ENCODE results near the gene ELOA. TPM values are rescaled to one million over a fixed set of nuclear protein-coding genes. Genes with fewer than 3 reads are reported as not detected.

The ELOA gene
- total RNA-seq, 3 donors from 2014 or later, result 32.9 to 35.5 (median 35.1) TPM

DNA sequence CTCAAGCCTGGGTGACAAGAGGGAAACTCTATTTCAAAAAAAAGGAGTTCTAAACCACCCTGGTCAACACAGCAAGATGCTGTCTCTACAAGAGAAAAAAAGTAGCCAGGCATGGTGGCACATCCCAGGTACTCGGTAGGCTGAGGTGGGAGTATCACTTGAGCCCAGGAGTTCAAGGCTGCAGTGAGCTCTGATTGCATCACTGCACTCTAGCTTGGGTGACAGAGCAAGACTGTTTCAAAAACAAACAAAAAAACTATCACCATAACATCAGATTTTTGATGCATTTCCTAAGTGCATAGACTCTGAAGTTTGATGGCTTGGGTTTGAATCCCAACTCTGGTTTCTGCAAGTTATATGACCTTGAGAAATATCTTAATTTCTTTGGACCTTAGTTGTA is 9.6 kb downstream of the ELOA start:
- TF ChIP-seq, protein P1, sequence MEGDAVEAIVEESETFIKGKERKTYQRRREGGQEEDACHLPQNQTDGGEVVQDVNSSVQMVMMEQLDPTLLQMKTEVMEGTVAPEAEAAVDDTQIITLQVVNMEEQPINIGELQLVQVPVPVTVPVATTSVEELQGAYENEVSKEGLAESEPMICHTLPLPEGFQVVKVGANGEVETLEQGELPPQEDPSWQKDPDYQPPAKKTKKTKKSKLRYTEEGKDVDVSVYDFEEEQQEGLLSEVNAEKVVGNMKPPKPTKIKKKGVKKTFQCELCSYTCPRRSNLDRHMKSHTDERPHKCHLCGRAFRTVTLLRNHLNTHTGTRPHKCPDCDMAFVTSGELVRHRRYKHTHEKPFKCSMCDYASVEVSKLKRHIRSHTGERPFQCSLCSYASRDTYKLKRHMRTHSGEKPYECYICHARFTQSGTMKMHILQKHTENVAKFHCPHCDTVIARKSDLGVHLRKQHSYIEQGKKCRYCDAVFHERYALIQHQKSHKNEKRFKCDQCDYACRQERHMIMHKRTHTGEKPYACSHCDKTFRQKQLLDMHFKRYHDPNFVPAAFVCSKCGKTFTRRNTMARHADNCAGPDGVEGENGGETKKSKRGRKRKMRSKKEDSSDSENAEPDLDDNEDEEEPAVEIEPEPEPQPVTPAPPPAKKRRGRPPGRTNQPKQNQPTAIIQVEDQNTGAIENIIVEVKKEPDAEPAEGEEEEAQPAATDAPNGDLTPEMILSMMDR (IDR thresholded peaks at IDR 0.05), result no peak
- no peak for ATAC-seq
- intact Hi-C loops (cut with DNase I, micrococcal nuclease), result no loop called here
- H3K9me3 ChIP-seq, result no peaks in the 10 kb centered on the region
- no peak overlapping the region for H3K4me3 ChIP-seq
- no peak for DNase-seq
- H3K4me1 ChIP-seq (ENCODE audit: low read depth), result no peaks in the 10 kb centered on the region
- peaks cover 33% of the 10 kb centered on the region for H3K36me3 ChIP-seq (ENCODE audit: low read depth)

DNA sequence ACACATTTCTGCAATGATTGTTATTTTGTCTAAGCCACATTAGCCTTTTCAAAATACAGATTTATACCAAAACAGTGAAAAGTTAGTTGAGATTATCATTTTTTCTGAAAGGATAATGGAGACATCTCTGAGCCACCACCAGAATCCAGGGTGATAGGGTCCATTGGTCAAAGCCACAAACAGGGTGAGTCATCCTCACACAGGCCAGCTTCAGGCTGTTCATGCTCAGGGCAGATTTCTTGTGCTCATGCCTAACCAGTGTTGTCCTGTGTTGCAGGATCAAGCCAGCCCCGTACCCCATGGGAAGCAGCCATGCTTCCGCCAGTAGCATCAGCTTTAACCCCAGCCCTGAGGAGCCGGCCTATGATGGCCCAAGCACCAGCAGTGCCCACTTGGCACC is 13.4 kb downstream of the ELOA start:
- no peak for DNase-seq
- ATAC-seq, result peak; percentile 38
- TF ChIP-seq, protein P1 (IDR thresholded peaks at IDR 0.05), result no peak
- Histone ChIP-seq H3K4me1 (ENCODE audit: low read depth) (no peaks in the 10 kb centered on the region), H3K9me3 (no peaks in the 10 kb centered on the region), H3K36me3 (ENCODE audit: low read depth) (peaks cover 40% of the 10 kb centered on the region), H3K4me3 (no peak overlapping the region)
- intact Hi-C loops (cut with DNase I, micrococcal nuclease), result no loop called here

DNA sequence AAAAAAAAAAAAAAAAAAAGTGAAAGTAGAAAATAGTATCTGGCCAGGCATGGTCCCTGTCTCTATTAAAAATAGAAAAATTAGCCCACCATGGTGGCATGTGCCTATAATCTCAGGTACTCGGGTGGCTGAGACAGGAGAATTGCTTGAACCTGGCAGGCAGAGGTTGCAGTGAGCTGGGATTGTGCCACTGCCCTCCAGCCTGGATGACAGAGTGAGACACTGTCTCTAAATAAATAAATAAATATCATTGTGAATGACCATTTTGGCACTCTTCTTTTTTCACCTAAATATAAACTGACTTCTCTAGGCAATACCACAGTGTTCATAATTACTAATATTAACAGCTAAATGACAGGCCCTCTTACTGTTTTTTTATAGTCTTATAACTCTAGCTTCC is 14.5 kb downstream of the ELOA start:
- Histone ChIP-seq H3K4me1 (ENCODE audit: low read depth) (no peaks in the 10 kb centered on the region), H3K9me3 (no peaks in the 10 kb centered on the region), H3K36me3 (ENCODE audit: low read depth) (peaks cover 34% of the 10 kb centered on the region), H3K4me3 (no peak overlapping the region)
- ATAC-seq (no peak), DNase-seq (no peak)
- TF ChIP-seq, protein P1 (IDR thresholded peaks at IDR 0.05), result no peak
- intact Hi-C loops (cut with DNase I, micrococcal nuclease), result no loop called here

DNA sequence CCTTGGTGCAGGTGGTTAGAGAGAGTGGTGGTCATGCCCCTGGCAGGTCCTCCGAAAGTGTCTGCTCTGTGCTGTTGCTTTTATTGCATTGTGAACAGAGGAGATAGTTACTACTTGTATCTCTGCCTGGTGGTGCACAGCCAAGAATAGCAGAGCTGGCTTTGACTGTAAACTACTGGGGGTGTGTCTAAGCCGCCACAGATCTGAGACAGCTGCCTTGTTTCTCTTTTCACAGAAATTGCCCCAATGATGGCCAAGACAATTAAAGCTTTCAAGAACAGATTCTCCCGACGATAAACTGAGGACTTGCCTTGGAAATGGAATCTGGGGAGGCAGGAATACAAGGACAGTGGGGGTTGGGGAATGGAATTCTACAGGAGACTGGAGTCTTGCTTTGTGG is 16.0 kb downstream of the ELOA start:
- peak; percentile 36 for ATAC-seq
- intact Hi-C loops (cut with DNase I, micrococcal nuclease), result no loop called here
- peaks cover 26% of the 10 kb centered on the region for H3K36me3 ChIP-seq (ENCODE audit: low read depth)
- H3K4me3 ChIP-seq, result no peak overlapping the region
- H3K4me1 ChIP-seq (ENCODE audit: low read depth), result no peaks in the 10 kb centered on the region
- DNase-seq, result no peak
- TF ChIP-seq, protein P1 (IDR thresholded peaks at IDR 0.05), result no peak
- H3K9me3 ChIP-seq, result no peaks in the 10 kb centered on the region

DNA sequence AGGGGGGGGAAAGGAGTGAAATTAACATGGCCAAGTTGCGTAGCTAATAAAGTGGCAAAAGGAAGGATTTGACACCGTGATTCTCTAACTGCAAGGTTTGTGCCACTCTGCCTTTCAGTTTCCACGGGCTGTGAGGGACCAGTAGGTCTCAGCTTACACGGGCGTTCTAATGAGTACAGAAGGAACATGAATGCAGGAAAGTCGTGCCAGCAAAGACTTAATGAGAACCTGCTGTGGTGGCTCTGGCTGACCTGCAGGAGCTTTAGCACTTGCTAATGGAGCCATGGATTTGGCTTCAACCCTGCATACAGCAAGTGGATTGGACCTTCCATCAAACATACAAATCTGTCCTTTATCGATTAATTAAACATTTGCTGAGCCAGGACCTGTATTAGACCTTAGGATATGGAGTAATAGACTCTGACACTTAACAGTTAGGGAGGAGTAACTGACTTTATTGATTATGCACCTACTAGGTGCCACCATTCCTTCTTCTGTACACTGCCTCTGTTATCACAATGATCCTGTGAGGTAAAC is 19.8 kb downstream of the ELOA start:
- intact Hi-C loops (cut with DNase I, micrococcal nuclease), result no loop called here
- H3K4me1 ChIP-seq (ENCODE audit: low read depth), result no peaks in the 10 kb centered on the region
- no peak overlapping the region for H3K4me3 ChIP-seq
- no peaks in the 10 kb centered on the region for H3K9me3 ChIP-seq
- DNase-seq (no peak), ATAC-seq (no peak)
- TF ChIP-seq, protein P1 (IDR thresholded peaks at IDR 0.05), result no peak
- H3K36me3 ChIP-seq (ENCODE audit: low read depth), result peaks cover 11% of the 10 kb centered on the region

DNA sequence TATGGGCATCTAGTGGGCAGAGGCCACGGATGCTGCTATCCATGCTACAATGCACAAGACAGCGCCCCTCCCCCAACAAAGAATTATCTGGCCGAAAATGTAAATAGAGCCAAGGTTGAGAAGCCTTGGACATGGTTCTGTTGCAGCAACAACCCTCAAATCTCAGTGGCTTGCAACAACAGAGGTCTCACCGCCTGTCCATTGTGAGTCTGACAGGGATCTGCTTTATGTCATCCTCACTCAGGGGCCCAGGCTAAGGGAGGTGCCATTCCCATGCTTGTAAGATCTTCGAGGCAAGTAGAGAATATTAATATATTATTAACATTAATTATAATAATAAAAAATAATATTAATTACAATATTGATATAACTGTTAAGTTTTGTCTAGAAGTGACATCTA is 25.5 kb downstream of the ELOA start:
- ATAC-seq (no peak), DNase-seq (no peak)
- Histone ChIP-seq H3K36me3 (ENCODE audit: low read depth) (no peaks in the 10 kb centered on the region), H3K4me3 (no peak overlapping the region), H3K4me1 (ENCODE audit: low read depth) (no peaks in the 10 kb centered on the region), H3K9me3 (no peaks in the 10 kb centered on the region)
- intact Hi-C loops (cut with DNase I, micrococcal nuclease), result no loop called here
- TF ChIP-seq, protein P1 (IDR thresholded peaks at IDR 0.05), result no peak

Data from mucosa of descending colon (tissue), 3 donors.